Endothelial cell of umbilical vein (primary cell): ENCODE measurements around the gene IDUA. TPM values are rescaled to one million over a fixed set of nuclear protein-coding genes. Genes with fewer than 3 reads are reported as not detected.

Experiments
- BruUV-seq: library from RNA; stranded (reverse); fragments of 400-500 nt; replicated peaks from 2 replicates; lab custom pipeline; 2021; lab: Mats Ljungman, UMichigan
- CTCF ChIA-PET: fragments of 300-600, 350-600 bp; sonication (Branson Sonifier 250); formaldehyde crosslinking; loops from one replicate; lab custom pipeline; 2021; ENCODE audit warnings: antibody characterized with exemption, inconsistent platforms; lab: Charles Lee
- POLR2A ChIA-PET: fragments of 300-600, 350-600 bp; sonication (Branson Sonifier 250); formaldehyde crosslinking; loops from one replicate; lab custom pipeline; 2021; ENCODE audit warnings: antibody characterized with exemption, inconsistent platforms; lab: Charles Lee
- DNase-seq: peaks from one replicate; pipeline ENCODE4 v3.0.0-alpha.2; 2011; ENCODE audit warnings: low read depth, low spot score
- FAIRE-seq: peaks from 2 replicates; lab custom pipeline; 2011; peaks lifted over from hg19 to GRCh38; lab: Jason Lieb, UNC
- H2AFZ ChIP-seq: 2 replicates; pipeline ENCODE4 v1.6.0; 2012; ENCODE audit warnings: low read depth, low read length, control low read depth, inconsistent platforms
- H3K27ac ChIP-seq: 2 replicates; pipeline ENCODE4 v1.5.1; 2011; ENCODE audit warnings: low read depth, mild to moderate bottlenecking, control low read depth, low read length, moderate library complexity; ENCODE audit not compliant: insufficient read depth
- H3K27me3 ChIP-seq, 2 experiments: 2 replicates each; pipeline versions ENCODE4 v1.6.0 to v1.6.1; 2011; ENCODE audit warnings: low read length in 2 of 2, mixed read lengths in 1 of 2; ENCODE audit not compliant: control insufficient read depth in 2 of 2, insufficient read depth in 2 of 2
- H3K36me3 ChIP-seq, 2 experiments: 2 replicates in 1 of 2; 3 replicates in 1 of 2; pipeline ENCODE4 v1.5.1; 2011; ENCODE audit warnings: low read length in 2 of 2, mild to moderate bottlenecking in 1 of 2, moderate library complexity in 1 of 2; ENCODE audit not compliant: control insufficient read depth in 2 of 2, insufficient read depth in 2 of 2; ENCODE audit errors: extremely low read depth in 1 of 2
- H3K4me1 ChIP-seq: 3 replicates; pipeline ENCODE4 v1.5.1; 2011; ENCODE audit warnings: mild to moderate bottlenecking, low read length; ENCODE audit not compliant: control insufficient read depth, insufficient read depth; ENCODE audit errors: extremely low read depth
- H3K4me2 ChIP-seq: 2 replicates; pipeline ENCODE4 v1.6.1; 2011; ENCODE audit warnings: low read length, control low read depth, mixed read lengths; ENCODE audit not compliant: insufficient read depth
- H3K4me3 ChIP-seq, 3 experiments: fragments of 200-600 bp in 1 of 3; sonication (generic), shearing (Covaris generic) in 1 of 3; replicated peaks in 1 of 3; 2 replicates each; pipeline ENCODE4 v1.5.1; 2011 to 2016; ENCODE audit warnings: control low read depth in 3 of 3, low read length in 3 of 3, mild to moderate bottlenecking in 2 of 3, inconsistent platforms in 1 of 3, low read depth in 1 of 3, moderate library complexity in 1 of 3; ENCODE audit not compliant: insufficient read depth in 1 of 3
- H3K79me2 ChIP-seq: 2 replicates; pipeline ENCODE4 v1.6.0; 2012; ENCODE audit warnings: low read length, inconsistent platforms; ENCODE audit not compliant: control insufficient read depth, insufficient read depth
- H3K9ac ChIP-seq: replicated peaks from 2 replicates; pipeline ENCODE3; 2011; ENCODE audit warnings: low read length, control low read depth; ENCODE audit not compliant: insufficient read depth; ENCODE audit errors: extremely low read depth
- H3K9me1 ChIP-seq: replicated peaks from 3 replicates; pipeline ENCODE4 v1.6.0; 2011; ENCODE audit warnings: mild to moderate bottlenecking, low read length; ENCODE audit not compliant: control insufficient read depth, insufficient read depth; ENCODE audit errors: extremely low read depth
- H3K9me3 ChIP-seq: replicated peaks from 2 replicates; pipeline ENCODE4 v1.5.1; 2012; ENCODE audit warnings: low read length, inconsistent platforms; ENCODE audit not compliant: control insufficient read depth, insufficient read depth
- H4K20me1 ChIP-seq: replicated peaks from 2 replicates; pipeline ENCODE3; 2011; ENCODE audit warnings: mild to moderate bottlenecking, low read length; ENCODE audit not compliant: control insufficient read depth, insufficient read depth; ENCODE audit errors: extremely low read depth
- FOS ChIP-seq: IDR thresholded peaks from 2 replicates; pipeline ENCODE4 v1.6.1; 2011; ENCODE audit warnings: mild to moderate bottlenecking, low read length, moderate library complexity, borderline replicate concordance; ENCODE audit not compliant: insufficient read depth
- JUN ChIP-seq: IDR thresholded peaks from 2 replicates; pipeline ENCODE4 v1.6.1; 2011; ENCODE audit warnings: borderline replicate concordance, low read depth; ENCODE audit not compliant: insufficient read length, insufficient read depth
- MYC ChIP-seq: IDR thresholded peaks from one replicate; pipeline ENCODE4 v1.6.1; 2011; ENCODE audit warnings: mild to moderate bottlenecking, low read depth, low read length
- POLR2A ChIP-seq: IDR thresholded peaks from 2 replicates; pipeline ENCODE4 v1.6.1; 2012; ENCODE audit warnings: low read depth, mild to moderate bottlenecking, control low read depth, low read length
- POLR2AphosphoS5 ChIP-seq: IDR thresholded peaks from 2 replicates; pipeline ENCODE4 v1.6.1; 2012; ENCODE audit warnings: low read depth, mild to moderate bottlenecking, control low read depth, low read length, moderate library complexity; ENCODE audit not compliant: insufficient read depth
- dilution Hi-C: fragments of 300-500 bp; cut with MboI; formaldehyde crosslinking; loops from one replicate; pipeline ENCODE4 v1.15.0; 2019; ENCODE audit warnings: low sequenced_read_pairs; ENCODE audit not compliant: extremely low pct_ligation_motif_present
- intact Hi-C: fragments of 100-400 bp; cut with micrococcal nuclease; formaldehyde crosslinking; loops from one replicate; pipeline ENCODE4 v1.10.0; 2022
- polyA plus RNA-seq, 4 experiments: library from polyadenylated mRNA; depleted of rRNA in 3 of 4; stranded (reverse) in 3 of 4; unstranded in 1 of 4; fragments of >200 nt; gene quantifications; 2 replicates each; pipeline versions ENCODE4 v1.2.1 to v1.2.3, GENCODE V29; 2011 to 2012; ENCODE audit warnings: missing spikeins in 1 of 4
- total RNA-seq: library from RNA; stranded (reverse); gene quantifications from 2 replicates; pipeline ENCODE4 v1.2.3, GENCODE V29; 2021
- TF ChIP-seq, protein P1 (sequence below): IDR thresholded peaks from 2 replicates; pipeline ENCODE4 v1.6.1; 2011; ENCODE audit not compliant: insufficient read depth, insufficient read length

The IDUA gene
- total and polyA plus RNA-seq, 2 donors (not counting 3 experiments of a cell fraction or from before 2014, with no cell fraction given): 19.1 to 34.1 TPM

DNA sequence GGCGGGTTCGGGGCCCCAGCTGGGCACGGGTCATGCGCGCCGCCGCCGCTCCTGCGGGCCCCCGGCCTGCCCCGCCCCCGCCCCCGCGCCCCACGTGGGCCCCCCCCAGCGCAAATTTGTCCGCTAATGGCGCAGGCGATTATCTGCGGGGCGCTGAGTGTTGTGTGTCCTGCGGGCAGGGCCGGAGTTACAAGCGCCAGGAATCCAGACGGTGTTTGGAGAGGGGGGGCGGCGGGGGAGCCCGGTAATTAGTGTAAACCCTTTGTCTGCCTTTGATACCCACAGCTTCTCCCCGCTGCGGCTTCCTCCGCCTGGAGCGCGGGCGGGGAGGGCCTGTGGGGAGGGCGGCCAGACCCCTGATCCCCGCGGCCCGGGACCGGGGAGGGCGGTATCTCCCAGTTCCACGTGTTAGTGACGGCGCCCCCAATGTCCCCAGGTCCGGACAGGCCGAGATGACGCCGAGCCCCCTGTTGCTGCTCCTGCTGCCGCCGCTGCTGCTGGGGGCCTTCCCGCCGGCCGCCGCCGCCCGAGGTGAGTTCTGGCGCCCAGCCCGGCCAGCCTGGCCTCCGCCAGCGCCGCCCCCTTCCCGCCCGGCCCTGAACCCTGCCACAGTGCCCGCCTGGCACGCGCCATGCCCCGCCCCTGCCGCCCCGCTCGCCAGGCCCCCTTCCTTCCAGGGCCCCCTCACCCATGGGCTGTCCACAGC lies 25.3 kb downstream of the IDUA start:
- no peak for FAIRE-seq
- TF ChIP-seq POLR2AphosphoS5 (peak; percentile 56), MYC (no peak)
- peak; percentile 48 for DNase-seq
- peaks cover 9% of the 10 kb centered on the region for H3K4me1 ChIP-seq
- no peaks in the 10 kb centered on the region for H4K20me1 ChIP-seq
- peaks cover 3% of the 10 kb centered on the region for H3K79me2 ChIP-seq
- peaks cover 0 to 2% of the 10 kb centered on the region in 2 experiments for H3K36me3 ChIP-seq
- peak overlapping the region; percentile 49 for H3K9ac ChIP-seq
- peak overlapping the region; percentile 52 to 85 (median 66) for H3K4me3 ChIP-seq
- ChIA-PET CTCF (no interaction called here), POLR2A (no interaction called here)
- no TSS peak for BruUV-seq
- peaks cover 13 to 16% of the 10 kb centered on the region in 2 experiments for H3K27me3 ChIP-seq
- dilution Hi-C loops: no loop called here
- peak overlapping the region; percentile 47 for H3K4me2 ChIP-seq
- H3K9me1 ChIP-seq: no peaks in the 10 kb centered on the region
- H2AFZ ChIP-seq: peak overlapping the region; percentile 6
- H3K9me3 ChIP-seq: no peaks in the 10 kb centered on the region
- intact Hi-C loops: loop anchor here (1.0 kb wide), 1 partner anchor 31 kb away; no protein-coding TSS in a partner anchor
- H3K27ac ChIP-seq: no peak overlapping the region

DNA sequence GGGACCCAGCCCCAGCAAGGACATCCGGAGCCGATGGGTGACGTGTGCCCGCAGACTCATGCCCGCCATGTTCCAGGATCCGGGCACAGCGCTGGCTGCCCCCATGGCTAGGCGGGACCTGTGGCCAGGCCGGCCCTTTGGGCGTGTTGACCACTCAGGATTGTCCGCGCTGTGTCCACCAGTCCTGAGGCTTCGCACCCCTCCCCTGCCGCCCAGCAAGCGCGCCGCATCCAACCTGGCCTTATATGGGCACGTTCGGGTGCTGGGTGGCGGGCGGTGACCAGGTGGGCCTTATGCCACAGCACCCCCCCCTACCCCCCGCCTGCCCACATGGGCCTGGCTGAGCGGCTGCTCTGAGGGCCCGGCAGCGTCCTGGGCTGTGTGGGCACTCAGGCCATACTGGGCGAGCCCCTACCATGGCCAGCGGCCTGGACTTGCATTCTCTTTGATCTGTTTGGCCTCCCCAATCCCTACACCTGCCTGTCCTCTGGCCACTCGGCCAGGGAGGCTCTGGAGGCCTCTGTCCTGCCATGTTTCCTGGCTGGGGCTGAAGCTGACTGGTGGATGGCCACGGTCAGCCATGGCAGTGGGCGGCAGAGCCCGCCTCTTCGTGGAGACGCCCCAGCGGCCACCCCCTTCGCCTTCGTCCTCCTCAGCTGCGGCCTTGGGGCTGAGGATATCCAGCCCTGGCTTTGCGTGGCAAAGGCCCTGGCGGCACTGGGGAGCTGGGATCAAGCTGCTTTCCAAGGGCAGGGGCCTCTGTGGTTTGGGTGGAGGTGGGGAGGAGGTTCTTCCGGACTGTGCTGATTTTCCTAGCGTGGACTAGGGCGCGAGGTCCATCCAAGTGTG lies 26.6 kb downstream of the IDUA start:
- H4K20me1 ChIP-seq: no peaks in the 10 kb centered on the region
- H3K4me3 ChIP-seq: no peak overlapping the region
- no peak overlapping the region for H3K9ac ChIP-seq
- dilution Hi-C loops: no loop called here
- H2AFZ ChIP-seq: no peak overlapping the region
- DNase-seq: no peak
- peaks cover 0 to 2% of the 10 kb centered on the region in 2 experiments for H3K36me3 ChIP-seq
- no TSS peak for BruUV-seq
- intact Hi-C loops: no loop called here
- H3K27me3 ChIP-seq: peaks cover 6 to 7% of the 10 kb centered on the region in 2 experiments
- no peaks in the 10 kb centered on the region for H3K9me1 ChIP-seq
- peaks cover 9% of the 10 kb centered on the region for H3K4me1 ChIP-seq
- no peak overlapping the region for H3K4me2 ChIP-seq
- ChIA-PET POLR2A (no interaction called here), CTCF (no interaction called here)
- TF ChIP-seq MYC: no peak
- no peak for TF ChIP-seq FOS
- TF ChIP-seq, protein P1, sequence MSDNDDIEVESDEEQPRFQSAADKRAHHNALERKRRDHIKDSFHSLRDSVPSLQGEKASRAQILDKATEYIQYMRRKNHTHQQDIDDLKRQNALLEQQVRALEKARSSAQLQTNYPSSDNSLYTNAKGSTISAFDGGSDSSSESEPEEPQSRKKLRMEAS: no peak
- no peak for TF ChIP-seq POLR2AphosphoS5
- TF ChIP-seq JUN: no peak
- TF ChIP-seq POLR2A: no peak
- FAIRE-seq: no peak
- no peaks in the 10 kb centered on the region for H3K9me3 ChIP-seq
- peaks cover 3% of the 10 kb centered on the region for H3K79me2 ChIP-seq
- no peak overlapping the region for H3K27ac ChIP-seq
